Gastroesophageal sphincter (tissue), 3 donors: Measurements from ENCODE around the gene RERE.

ENCODE experiments used
- EP300 ChIP-seq: sonication (generic); formaldehyde crosslinking; IDR thresholded peaks from one replicate; pipeline ENCODE4 v1.6.1; 2017; ENCODE audit warnings: antibody characterized with exemption, mild to moderate bottlenecking
- POLR2A ChIP-seq, 2 donors: fragments of 450-650 bp; IDR thresholded peaks; one replicate each; pipeline ENCODE4 v1.6.1; 2017; ENCODE audit warnings: antibody characterized with exemption in 2 of 2, mild to moderate bottlenecking in 2 of 2, moderate library complexity in 1 of 2
- POLR2AphosphoS5 ChIP-seq: sonication (generic); formaldehyde crosslinking; IDR thresholded peaks from one replicate; pipeline ENCODE4 v1.6.1; 2017; ENCODE audit warnings: antibody characterized with exemption
- TF ChIP-seq, protein P1 (sequence below), 4 experiments: fragments of 200-600 bp in 2 of 4; fragments of 450-650 bp in 2 of 4; sonication (generic) in 1 of 4; IDR thresholded peaks; one replicate each; pipeline ENCODE4 v1.5.1; 2017 to 2019; ENCODE audit warnings: antibody characterized with exemption in 4 of 4, mild to moderate bottlenecking in 2 of 4, moderate library complexity in 2 of 4

DNA sequence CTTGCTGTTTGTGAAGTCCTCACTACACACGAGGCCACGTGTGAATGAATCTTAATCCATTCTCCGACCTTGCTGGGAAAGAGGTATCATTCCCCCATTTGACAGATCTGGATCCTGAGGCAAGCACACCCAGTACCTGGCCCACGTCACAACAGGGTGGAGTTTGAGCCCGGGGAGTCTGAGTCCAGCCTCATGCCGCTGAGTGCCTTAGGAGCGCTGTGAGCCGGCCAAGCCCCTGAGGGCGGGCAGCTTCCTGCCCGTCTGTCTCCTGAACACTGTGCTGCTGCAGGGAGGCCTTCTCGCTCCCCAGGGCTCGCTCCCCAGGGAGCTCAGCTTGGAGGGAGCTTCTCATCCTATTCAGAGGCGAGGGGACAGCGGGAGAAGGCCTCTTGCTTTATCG is 469.8 kb downstream of the RERE start:
- TF ChIP-seq, protein P1, sequence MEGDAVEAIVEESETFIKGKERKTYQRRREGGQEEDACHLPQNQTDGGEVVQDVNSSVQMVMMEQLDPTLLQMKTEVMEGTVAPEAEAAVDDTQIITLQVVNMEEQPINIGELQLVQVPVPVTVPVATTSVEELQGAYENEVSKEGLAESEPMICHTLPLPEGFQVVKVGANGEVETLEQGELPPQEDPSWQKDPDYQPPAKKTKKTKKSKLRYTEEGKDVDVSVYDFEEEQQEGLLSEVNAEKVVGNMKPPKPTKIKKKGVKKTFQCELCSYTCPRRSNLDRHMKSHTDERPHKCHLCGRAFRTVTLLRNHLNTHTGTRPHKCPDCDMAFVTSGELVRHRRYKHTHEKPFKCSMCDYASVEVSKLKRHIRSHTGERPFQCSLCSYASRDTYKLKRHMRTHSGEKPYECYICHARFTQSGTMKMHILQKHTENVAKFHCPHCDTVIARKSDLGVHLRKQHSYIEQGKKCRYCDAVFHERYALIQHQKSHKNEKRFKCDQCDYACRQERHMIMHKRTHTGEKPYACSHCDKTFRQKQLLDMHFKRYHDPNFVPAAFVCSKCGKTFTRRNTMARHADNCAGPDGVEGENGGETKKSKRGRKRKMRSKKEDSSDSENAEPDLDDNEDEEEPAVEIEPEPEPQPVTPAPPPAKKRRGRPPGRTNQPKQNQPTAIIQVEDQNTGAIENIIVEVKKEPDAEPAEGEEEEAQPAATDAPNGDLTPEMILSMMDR (IDR thresholded peaks at IDR 0.05) = no peak
- no peak for TF ChIP-seq POLR2AphosphoS5
- no peak for TF ChIP-seq POLR2A (IDR thresholded peaks at IDR 0.05)
- no peak for TF ChIP-seq EP300
